Panc1 (cell line): ENCODE data around the gene LDLRAD4. TPM values are rescaled to one million over a fixed set of nuclear protein-coding genes. Genes with fewer than 3 reads are reported as not detected.

Source experiments
- ATAC-seq: fragments of 200-7000 bp; cut with Tn5 transposase; 2 replicates; pipeline ENCODE4 v1.9.1; 2020; ENCODE audit warnings: mild to moderate bottlenecking, moderate library complexity
- BruUV-seq: library from RNA; stranded (reverse); fragments of 400-500 nt; replicated peaks from 2 replicates; lab custom pipeline; 2021; lab: Mats Ljungman, UMichigan
- CTCF ChIA-PET: fragments of 300-600 bp; sonication (Branson Sonifier 250); formaldehyde crosslinking; loops from one replicate; lab custom pipeline; 2022; ENCODE audit warnings: antibody characterized with exemption; lab: Charles Lee
- POLR2A ChIA-PET: fragments of 300-600 bp; sonication (Branson Sonifier 250); formaldehyde crosslinking; loops from one replicate; lab custom pipeline; 2022; ENCODE audit warnings: antibody characterized with exemption; lab: Charles Lee
- DNase-seq: peaks from one replicate; pipeline ENCODE4 v3.0.0-alpha.2; 2010; ENCODE audit warnings: low read depth, low spot score
- H3K27ac ChIP-seq: 2 replicates; pipeline ENCODE4 v1.5.1; 2011; ENCODE audit warnings: mild to moderate bottlenecking, low read length, inconsistent platforms
- H3K27me3 ChIP-seq: fragments of 200-500 bp; sonication (Bioruptor generic); 2 replicates; pipeline ENCODE4 v1.6.0; 2014; ENCODE audit warnings: low read length, inconsistent platforms; ENCODE audit not compliant: control insufficient read depth, insufficient read depth
- H3K36me3 ChIP-seq: fragments of 200-500 bp; sonication (Bioruptor generic); 2 replicates; pipeline ENCODE4 v1.5.1; 2014; ENCODE audit warnings: inconsistent platforms, mild to moderate bottlenecking, low read length, moderate library complexity; ENCODE audit not compliant: control insufficient read depth, insufficient read depth
- H3K4me1 ChIP-seq: 2 replicates; pipeline ENCODE4 v1.5.1; 2011; ENCODE audit warnings: inconsistent platforms, mild to moderate bottlenecking, low read length, moderate library complexity; ENCODE audit not compliant: control insufficient read depth, insufficient read depth
- H3K4me3 ChIP-seq, 2 experiments: 2 replicates each; pipeline ENCODE4 v1.5.1; 2011 to 2012; ENCODE audit warnings: low read depth in 2 of 2, low read length in 2 of 2, mild to moderate bottlenecking in 2 of 2, inconsistent platforms in 1 of 2, moderate library complexity in 1 of 2
- H3K9me3 ChIP-seq: fragments of 200-500 bp; sonication (Bioruptor generic); 2 replicates; pipeline ENCODE4 v1.5.1; 2014; ENCODE audit warnings: low read depth, mild to moderate bottlenecking, inconsistent platforms, low read length, moderate library complexity; ENCODE audit not compliant: control insufficient read depth, insufficient read depth
- POLR2AphosphoS5 ChIP-seq: IDR thresholded peaks from 2 replicates; pipeline ENCODE4 v1.6.1; 2012; ENCODE audit warnings: mild to moderate bottlenecking, low read depth, low read length, moderate library complexity
- REST ChIP-seq, 2 experiments: IDR thresholded peaks; 2 replicates each; pipeline ENCODE4 v1.6.1; 2011 to 2012; ENCODE audit warnings: low read depth in 2 of 2, control low read depth in 1 of 2, low read length in 1 of 2, mild to moderate bottlenecking in 1 of 2, moderate library complexity in 1 of 2; ENCODE audit not compliant: insufficient read depth in 1 of 2
- SIN3A ChIP-seq: IDR thresholded peaks from 2 replicates; pipeline ENCODE4 v1.6.1; 2012; ENCODE audit warnings: low read depth, mild to moderate bottlenecking, low read length, moderate library complexity, borderline replicate concordance; ENCODE audit not compliant: insufficient read depth
- TCF7L2 ChIP-seq: IDR thresholded peaks from 2 replicates; pipeline ENCODE4 v1.6.1; 2011; ENCODE audit warnings: mild to moderate bottlenecking, low read depth, low read length, inconsistent platforms
- in situ Hi-C: cut with HindIII; loops from 2 replicates; pipeline ENCODE4 v1.10.0; 2016; ENCODE audit warnings: low sequenced_read_pairs, low pct_unique_long_range_greater_than_20kb
- intact Hi-C: fragments of 100-400 bp; cut with micrococcal nuclease; formaldehyde crosslinking; loops from one replicate; pipeline ENCODE4 v1.10.0; 2022; ENCODE audit not compliant: unreplicated experiment
- total RNA-seq: library from RNA; stranded (reverse); gene quantifications from one replicate; pipeline ENCODE4 v1.2.1, GENCODE V29; 2021; ENCODE audit not compliant: unreplicated experiment
- TF ChIP-seq, protein P1 (sequence below): fragments of 450-650 bp; IDR thresholded peaks from 2 replicates; pipeline ENCODE4 v1.5.1; 2017; ENCODE audit warnings: mild to moderate bottlenecking

LDLRAD4 gene
- total RNA-seq, 1 experiment from 2014 or later = 0.28 TPM

DNA sequence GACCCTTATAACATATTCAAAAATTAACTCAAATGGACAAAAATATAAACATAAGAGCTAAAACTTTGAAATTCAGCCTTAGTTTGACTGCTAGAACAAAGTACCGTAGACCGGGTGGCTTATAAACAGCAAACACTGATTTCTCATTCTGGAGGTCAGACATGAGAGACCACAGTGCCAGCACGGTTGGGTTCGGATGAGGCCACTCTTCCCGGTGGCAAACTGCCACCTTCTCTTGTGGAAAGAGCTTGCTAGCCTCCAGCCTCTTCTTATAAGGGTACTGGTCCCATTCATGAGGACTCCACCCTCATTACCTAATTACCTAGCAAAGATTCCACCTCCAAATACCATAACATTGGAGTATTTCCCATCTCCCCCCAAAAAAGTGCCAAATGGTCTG, 416.5 kb downstream of the LDLRAD4 start:
- intact Hi-C loops (no loop called here), in situ Hi-C loops (no loop called here)
- ChIA-PET CTCF (no interaction called here), POLR2A (no interaction called here)
- DNase-seq = no peak
- Histone ChIP-seq H3K36me3 (no peaks in the 10 kb centered on the region), H3K27me3 (0 out of 2 replicates have a peak, but pooled peaks cover 3% of the 10 kb centered on the region), H3K9me3 (no peaks in the 10 kb centered on the region), H3K4me1 (no peaks in the 10 kb centered on the region), H3K4me3 (no peak overlapping the region), H3K27ac (no peak overlapping the region)
- TF ChIP-seq, protein P1, sequence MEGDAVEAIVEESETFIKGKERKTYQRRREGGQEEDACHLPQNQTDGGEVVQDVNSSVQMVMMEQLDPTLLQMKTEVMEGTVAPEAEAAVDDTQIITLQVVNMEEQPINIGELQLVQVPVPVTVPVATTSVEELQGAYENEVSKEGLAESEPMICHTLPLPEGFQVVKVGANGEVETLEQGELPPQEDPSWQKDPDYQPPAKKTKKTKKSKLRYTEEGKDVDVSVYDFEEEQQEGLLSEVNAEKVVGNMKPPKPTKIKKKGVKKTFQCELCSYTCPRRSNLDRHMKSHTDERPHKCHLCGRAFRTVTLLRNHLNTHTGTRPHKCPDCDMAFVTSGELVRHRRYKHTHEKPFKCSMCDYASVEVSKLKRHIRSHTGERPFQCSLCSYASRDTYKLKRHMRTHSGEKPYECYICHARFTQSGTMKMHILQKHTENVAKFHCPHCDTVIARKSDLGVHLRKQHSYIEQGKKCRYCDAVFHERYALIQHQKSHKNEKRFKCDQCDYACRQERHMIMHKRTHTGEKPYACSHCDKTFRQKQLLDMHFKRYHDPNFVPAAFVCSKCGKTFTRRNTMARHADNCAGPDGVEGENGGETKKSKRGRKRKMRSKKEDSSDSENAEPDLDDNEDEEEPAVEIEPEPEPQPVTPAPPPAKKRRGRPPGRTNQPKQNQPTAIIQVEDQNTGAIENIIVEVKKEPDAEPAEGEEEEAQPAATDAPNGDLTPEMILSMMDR = no peak
- TF ChIP-seq TCF7L2 = no peak
- no TSS peak for BruUV-seq
- no peak for ATAC-seq

DNA sequence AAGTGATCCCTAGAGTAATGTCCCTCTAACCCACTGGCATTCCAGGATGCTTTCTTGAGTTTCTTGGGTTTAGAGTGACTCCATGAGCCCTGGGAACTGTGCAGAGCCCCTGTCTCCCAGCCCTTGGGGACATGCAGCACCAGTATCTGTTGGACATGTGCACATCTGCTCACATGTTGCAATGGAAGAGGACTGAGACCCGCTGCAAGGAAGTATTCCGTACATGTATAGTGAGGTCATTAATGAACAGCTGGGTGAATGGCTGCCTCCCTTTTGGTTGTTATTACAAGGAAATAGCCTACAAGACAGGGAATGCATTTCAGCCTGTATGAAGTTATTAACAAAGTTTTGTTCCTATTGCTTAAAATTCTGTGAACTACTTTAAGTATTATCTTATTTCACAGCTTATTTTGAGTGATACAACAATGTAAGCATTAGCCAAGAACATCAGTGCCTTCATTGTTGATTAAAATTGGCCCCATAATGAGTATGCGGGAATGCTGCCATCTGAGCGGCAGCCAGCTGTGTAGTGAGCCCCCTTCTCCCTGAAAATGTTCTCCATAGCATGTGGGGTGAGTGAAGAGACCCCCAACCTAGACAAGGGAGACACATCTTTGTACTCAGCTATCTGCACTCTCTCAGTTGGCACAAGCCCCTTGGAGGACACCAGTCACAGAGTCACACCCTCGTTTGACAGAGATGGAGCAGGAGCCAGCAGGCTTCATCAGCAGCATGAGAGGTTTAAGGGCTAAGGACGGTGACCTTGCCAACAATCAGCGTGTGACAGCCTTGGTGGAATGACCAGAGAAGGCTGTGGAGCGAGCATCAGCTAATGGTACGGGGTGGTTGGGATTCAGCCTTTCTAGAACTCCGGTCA, 420.4 kb downstream of the LDLRAD4 start:
- TF ChIP-seq SIN3A (no peak), TCF7L2 (no peak), REST (IDR thresholded peaks at IDR 0.05; ENCODE audit: insufficient read depth in 1 of 2, low read depth in 2 of 2, low read length in 1 of 2) (no peak), POLR2AphosphoS5 (no peak)
- TF ChIP-seq, protein P1 = no peak
- H3K9me3 ChIP-seq = no peaks in the 10 kb centered on the region
- in situ Hi-C loops = no loop called here

More for the DNA sequence above, 420.4 kb downstream of the LDLRAD4 start:
- Histone ChIP-seq H3K4me1 (no peaks in the 10 kb centered on the region), H3K36me3 (no peaks in the 10 kb centered on the region), H3K27me3 (0 out of 2 replicates have a peak, but pooled peaks cover 3% of the 10 kb centered on the region), H3K4me3 (no peak overlapping the region), H3K27ac (no peak overlapping the region)
- ATAC-seq = no peak
- POLR2A ChIA-PET = no interaction called here
- CTCF ChIA-PET = no interaction called here
- intact Hi-C loops = no loop called here
- no peak for DNase-seq
- BruUV-seq = no TSS peak
